HG02870 (cell line): ENCODE measurements around the gene ADAMTSL3.

ENCODE experiments used
- ATAC-seq: cut with Tn5 transposase; IDR thresholded peaks from one replicate; pipeline ENCODE4 v1.9.1; 2021; ENCODE audit warnings: mild to moderate bottlenecking, moderate library complexity; ENCODE audit not compliant: unreplicated experiment

The ADAMTSL3 gene

DNA sequence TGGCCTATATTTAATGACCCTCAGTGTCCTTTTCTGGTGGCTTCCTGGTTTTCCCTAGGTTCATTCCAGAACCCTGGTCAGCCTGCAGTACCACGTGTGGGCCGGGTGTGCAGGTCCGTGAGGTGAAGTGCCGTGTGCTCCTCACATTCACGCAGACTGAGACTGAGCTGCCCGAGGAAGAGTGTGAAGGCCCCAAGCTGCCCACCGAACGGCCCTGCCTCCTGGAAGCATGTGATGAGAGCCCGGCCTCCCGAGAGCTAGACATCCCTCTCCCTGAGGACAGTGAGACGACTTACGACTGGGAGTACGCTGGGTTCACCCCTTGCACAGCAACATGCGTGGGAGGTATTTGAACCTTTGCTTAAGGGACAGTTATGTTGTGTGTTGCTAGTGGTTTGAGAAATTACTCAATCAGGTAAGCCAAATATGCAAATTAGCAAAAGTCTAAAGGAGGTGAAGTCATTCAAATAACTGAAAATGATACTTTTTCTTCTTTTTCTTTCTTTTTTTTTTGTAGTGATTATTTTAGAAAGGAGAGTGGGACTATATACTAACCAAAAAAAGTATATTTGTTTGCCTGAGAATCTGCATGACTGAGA is 259.2 kb downstream of the ADAMTSL3 start:
- ATAC-seq = no peak

DNA sequence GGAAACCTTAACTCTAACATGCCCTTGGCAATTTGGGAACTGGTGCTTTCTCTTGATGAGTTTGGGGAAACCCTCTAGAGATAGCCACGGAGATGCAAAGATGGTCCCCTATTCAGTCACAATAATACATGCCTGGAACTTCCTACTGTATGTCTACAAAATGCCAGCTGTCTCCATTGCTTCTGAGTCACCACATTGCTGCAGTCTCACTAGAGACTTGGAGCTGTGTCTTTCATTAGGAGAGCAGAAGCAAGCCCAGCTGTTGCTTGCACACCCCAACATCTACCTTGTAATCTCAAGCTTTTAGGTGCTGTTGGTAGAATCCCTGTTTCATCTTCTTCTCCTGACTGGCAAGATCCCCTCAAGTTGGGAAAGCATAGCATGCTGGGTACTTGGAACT is 261.0 kb downstream of the ADAMTSL3 start:
- ATAC-seq = no peak

DNA sequence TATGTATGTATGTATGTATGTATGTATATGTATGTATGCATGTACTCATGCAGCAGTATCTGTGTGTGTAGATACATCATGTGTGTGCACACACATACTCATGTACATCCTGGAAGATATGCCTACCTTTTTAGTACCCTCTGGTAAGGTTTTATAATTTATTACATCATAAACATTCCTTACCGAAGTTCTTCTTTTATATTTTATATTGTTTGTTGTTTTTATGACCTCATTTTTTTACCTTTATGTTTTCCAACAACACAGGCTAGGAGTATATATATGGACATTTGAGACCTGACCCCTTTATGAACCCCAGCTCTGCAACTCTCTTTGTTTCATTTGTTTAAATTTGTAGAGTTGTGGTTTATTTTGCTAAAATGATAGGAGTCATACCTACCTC is 263.5 kb downstream of the ADAMTSL3 start:
- ATAC-seq = no peak

DNA sequence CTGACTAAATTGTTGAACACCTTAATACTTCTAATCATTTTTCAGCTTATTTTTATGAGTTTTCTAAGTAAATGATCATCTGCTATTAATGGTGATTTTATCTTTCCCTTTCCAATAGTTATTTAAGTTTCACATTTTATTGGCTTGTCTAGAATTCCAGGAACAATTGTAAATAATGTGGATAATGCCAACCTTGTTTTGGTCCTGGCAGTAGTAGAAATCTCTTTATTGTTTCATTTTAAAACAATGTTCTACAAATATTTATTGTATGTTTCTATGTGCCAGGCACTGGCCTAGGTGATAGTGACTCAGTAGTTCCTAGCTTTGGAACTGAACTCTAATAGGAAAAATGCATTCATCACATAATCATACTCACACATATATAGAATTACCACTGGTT is 264.1 kb downstream of the ADAMTSL3 start:
- no peak for ATAC-seq

DNA sequence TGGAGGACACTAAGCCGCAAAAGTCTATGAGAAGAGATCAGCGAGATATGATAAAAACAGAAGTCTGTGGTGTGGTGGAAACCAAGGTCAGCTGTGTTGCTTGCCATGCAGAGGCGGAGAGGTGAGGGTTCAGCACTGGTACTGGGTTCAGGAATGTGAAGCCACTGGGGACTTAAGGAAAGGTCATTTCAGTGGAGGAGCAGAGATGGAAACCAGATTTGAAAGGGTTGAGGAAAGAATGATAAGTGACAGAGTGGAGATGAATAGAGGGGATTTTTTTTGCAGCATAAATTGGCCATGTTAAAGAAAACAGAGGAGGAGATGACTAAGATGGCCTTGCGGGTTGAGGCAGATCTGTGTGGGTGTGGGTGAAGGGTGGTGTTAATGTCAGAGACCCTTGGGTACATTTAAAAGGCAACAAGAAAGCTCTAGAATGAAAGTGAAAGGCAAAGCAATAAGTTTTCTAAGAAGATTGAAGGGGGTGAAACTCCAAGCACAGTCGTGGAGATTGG is 265.5 kb downstream of the ADAMTSL3 start:
- ATAC-seq = peak; percentile 78

DNA sequence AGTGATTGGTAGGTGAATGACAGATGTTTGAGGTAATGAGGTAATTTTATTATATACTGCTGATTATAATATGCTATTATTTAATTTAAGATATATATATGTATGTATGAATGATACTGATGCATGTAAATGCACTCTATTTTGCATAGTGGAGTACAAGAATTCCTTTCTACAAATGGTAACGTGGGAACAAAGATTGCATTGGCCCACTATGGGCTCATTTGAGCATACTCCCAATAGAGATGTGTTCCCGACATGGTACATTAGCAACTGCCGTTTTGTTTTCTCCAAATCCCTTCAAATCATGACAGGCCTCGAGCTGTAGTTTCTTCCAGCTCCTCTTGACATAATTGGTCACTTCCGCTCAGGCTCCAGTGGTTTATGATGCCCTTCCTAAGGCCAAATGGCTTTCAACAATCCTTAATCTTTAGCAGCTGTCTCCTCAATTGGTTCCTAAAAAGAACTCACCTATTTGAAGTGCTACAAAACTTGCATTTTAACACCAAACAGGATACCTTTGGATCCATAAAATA is 266.1 kb downstream of the ADAMTSL3 start:
- no peak for ATAC-seq

DNA sequence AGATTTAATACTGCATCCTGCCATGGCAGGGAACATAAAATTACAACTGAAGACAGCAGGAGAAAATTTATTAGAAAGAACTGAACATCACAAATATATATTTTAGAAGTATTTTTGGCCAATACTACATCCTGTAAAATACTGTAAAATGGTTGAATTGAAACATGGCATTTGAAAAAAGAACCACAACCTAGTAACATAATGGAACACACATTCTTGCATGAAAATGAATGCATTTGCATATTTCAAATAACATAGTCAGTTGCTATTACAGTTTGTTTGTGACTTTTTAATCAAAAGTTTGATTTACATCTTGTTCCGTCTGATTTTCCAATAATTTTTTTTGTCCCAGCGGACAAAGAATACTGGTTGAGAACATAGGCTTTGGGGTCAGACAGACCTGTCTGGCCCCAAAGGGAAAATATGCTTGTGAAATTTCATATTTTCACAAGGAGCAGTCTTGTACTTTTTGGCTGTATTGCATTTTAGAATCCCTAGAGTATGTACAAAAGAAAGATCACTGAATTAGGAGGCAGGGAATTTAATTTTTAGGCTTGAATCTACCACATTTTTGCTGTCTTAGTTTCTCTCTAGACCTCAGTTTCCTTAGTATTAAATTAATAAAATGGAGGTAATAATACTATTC is 268.8 kb downstream of the ADAMTSL3 start:
- ATAC-seq = no peak

DNA sequence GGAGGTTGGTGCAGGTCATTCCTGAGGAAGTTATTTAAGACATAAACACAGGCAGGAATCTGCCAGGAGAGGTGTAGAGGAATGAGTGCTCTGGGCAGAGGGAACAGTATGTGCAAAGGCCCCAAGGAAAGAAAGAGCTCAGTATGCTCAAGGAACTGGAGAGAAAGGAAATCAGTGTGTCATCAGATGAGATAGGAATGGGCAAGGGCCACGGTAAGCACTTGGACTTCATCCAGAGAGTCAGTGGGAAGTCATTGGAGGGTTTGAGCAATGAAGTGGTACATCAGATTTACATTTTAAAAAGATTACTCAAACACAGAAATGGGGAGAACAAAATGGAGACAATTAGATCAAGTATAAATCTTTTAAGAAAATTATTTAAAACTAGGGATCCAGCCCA is 272.2 kb downstream of the ADAMTSL3 start:
- no peak for ATAC-seq

DNA sequence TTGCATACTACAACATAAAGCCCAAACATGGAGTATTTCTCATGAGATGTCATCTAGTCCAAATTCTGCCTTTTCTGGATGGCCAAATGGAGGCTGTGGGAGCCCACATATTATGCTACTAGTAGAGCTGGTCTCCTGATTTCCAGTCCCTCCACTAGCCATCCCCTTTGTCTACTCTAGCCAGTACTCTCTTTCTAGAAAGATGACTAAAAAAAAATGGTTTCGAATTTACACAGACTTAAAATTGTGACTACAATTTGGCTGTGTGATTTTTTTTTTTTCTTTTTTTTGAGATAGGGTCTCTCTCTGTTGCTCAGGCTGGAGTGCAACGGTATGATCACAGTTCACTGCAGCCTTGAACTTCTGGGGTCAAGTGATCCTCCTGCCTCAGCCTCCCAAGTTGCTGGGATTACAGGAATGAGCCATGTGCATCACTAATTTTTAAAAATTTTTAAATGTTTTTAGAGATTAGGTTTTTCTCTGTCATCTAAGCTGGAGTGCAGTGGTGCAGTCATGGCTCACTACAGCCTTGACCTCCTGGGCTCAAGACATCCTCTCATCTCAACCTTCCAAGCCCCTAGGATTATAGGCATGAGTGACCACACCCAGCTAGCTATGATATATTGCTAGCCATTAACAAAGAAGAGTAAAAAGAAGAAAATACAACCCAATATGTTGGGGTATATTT is 273.9 kb downstream of the ADAMTSL3 start:
- ATAC-seq = peak; percentile 46

DNA sequence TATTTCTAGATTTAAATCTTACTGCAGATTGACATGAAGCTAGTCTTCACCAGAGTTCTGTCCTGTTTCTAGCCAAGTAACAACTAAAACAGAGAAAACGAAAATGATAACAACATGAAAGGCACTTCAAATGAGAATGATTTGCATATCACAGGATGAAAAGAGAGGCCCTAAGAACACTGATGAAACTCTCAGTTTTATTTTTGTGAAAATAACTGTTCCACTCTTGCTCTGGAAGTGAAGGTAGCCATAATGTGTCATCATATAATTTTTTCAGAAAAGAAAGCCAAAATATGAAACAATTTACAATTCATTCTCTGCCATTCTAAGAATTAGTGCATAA is 274.4 kb downstream of the ADAMTSL3 start:
- ATAC-seq = peak; percentile 67

DNA sequence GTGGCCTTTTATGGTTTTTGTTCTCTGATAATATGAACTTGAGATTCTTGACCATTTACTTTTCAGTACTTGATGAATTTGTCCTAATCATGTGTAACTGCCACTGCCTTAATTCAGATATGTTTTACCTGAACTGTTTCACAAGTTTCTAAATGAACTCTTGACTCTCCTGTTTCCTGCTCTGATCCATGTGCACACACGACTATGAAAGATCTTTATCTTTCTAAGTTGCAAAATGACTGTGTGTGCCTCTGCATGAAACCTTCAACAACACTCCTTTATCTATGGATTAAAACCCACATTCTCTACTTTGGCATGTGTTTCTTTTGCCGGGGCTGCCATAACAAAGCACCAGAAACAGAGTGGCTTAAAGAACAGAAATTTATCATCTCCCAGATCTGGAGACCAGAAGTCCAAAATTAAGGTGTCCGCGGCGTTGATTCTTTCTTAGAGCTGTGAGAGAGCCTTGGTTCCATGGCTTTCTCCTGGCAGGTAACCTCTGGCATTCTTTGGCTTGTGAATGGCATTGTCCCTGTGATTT is 275.0 kb downstream of the ADAMTSL3 start:
- ATAC-seq = peak; percentile 56

DNA sequence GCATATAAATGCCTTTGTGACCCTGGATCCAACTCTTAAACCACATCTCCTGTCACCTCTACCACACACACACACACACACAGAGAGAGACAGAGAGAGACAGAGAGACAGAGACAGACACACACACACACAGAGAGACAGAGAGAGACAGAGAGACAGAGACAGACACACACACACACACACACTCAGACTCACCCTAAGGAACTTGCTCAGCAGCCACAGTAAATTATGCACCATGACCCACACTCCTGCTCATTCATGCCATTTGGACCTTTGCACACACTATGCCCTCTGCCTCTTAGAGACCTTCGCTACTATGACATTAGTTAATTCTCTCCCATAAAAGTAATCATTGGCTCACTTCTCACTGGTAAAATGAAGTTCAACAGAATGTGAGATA is 275.7 kb downstream of the ADAMTSL3 start:
- no peak for ATAC-seq

DNA sequence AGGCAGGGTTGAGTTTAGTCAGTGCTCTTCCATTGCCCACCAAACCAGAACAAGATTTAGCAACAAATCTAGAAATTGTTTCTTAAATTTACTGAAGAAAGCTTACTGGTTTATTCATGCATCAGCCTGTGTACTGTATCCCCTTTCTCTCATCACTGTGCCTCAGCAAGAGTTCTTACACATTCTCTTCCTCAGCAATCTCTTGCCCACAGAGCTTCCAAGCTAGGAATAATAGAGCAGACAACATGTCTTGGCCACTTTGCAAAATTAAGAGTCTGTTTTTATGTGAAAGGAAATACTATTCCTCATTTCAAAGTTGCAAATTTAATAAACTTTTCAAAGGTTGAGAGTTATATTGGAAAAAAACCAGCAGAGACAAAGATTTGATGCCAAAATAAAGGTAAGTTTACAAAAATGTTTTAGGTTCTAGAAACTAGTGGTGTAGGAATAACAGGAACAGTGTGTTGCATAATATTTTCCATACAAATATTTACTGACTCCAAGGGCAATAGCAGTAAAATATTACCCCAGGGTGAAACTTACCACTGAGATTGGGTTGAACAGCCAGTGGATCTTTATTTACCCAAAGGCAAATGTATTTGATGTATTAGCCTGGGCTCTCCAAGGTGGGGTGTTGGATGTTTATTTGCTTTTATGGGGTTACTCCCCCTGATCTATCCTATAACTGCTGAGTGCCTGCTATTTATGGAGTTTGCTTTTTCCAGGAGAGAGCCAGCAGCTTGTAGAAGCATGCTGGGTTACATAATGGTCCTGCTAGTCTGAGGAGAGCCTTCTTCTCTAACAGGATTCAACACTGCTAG is 276.7 kb downstream of the ADAMTSL3 start:
- ATAC-seq = no peak

DNA sequence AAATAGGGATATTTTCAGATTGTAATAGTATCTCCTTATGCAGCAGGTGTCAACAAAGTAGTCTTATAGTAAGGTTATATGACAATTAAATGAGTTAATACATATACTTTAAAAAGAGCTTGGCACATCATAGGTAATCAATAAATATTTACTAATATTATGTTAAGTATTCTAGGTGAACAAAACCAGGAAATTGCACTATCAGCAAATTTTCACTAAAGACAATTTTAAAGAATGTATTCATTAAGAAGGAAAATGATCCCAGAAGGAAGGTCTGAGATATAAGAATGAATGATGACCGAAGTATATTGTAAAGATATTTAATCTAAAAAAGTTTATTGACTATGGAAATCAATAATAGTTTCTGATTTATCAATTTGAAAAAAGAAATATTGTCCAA is 281.9 kb downstream of the ADAMTSL3 start:
- no peak for ATAC-seq

DNA sequence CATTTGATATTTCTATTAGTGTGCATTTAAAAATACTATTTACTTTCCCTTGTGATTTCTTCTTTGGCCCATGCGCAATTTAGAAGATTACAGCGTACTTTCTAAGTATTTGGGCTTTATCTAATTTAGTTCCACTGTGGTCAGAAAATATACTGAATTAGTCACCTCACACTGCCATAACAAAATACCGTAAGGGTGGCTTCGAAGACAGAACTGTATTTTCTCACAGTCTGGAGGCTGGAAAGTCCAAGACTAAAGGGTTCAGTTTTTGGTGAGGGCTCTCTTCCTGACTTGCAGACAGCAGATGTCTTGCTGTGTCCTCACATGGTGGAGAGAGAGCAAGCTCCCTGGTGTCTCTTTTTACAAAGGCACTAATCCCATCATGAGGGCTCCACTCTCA is 286.2 kb downstream of the ADAMTSL3 start:
- peak; percentile 48 for ATAC-seq

DNA sequence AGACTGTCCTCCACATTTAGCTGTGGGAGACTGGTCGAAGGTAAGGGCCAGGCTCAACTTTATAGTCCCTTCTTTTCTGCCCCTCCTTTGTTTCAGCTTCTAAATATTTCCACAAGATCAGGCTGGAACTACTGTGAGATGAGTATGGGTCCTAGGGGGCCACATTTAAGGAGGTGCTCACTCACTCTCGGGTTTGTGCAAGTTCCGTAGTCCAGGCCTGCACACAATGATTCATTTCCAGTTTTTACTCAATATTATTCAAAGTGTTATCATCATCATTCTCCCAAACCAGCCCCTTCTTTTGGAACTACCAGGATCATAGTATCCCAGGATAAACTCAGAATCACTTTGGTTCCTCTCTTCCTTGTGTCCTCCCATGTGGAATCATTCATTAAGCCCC is 289.1 kb downstream of the ADAMTSL3 start:
- no peak for ATAC-seq

DNA sequence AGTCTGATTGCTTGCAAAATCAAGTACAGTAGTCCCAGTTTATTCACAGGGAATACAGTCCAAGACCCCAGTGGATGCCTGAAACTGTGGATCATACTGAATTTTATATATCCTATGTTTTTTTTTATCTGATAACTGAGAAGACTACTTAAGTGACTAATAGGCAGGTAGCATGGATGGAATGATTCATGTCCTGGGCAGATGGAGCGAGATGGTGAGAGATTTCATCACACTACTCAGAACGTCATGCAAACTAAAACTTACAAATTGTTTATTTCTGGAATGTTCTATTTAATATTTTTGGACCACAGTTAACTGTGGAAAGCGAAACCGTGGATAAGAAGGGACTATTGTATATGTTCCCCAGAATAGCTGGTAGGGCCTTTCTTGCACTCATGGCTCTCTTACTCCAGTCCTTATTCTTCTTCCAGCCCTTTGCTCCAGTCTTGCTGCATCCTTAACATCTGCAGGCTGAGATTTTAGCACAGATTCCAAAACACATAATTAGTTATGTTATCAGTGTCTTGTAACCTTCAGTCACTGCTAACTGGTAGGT is 290.0 kb downstream of the ADAMTSL3 start:
- no peak for ATAC-seq

DNA sequence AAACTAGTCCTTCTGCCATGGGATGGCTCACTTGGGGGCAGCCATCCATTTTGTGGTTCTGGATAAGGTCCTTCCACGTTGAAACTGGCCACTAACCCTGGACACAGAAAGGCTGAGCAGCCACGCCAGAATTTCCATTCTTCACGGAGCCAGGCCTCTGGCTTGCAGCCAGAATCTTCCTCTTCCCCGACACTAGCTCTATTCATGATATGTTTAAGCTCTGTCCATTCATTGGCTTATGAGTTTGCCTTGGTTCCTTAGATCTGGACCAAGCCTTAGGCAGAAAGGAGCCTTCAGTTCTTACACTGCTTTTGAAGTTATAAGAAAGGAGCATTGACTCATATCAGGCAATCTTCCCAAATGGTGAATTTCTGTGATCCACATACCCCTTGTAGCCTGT is 293.2 kb downstream of the ADAMTSL3 start:
- ATAC-seq = no peak

DNA sequence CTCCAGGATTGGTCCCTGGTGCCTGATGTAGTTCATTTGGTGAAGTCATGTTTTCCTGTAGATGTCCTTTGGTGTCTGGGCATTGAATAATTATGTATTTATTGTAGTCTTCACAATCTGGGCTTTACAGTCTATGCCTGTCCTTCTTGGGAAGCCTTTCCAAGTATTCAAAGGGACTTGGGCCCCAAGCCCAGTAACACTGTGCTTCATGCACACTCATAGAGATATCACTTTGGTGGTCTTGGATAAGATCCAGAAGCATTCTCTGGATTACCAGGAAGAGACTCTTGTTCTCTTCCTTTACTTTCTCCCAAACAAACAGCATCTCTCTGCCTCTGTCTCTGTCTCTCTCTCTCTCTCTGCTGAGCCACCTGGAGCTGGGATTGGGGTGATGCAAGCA is 300.6 kb downstream of the ADAMTSL3 start:
- ATAC-seq = no peak

DNA sequence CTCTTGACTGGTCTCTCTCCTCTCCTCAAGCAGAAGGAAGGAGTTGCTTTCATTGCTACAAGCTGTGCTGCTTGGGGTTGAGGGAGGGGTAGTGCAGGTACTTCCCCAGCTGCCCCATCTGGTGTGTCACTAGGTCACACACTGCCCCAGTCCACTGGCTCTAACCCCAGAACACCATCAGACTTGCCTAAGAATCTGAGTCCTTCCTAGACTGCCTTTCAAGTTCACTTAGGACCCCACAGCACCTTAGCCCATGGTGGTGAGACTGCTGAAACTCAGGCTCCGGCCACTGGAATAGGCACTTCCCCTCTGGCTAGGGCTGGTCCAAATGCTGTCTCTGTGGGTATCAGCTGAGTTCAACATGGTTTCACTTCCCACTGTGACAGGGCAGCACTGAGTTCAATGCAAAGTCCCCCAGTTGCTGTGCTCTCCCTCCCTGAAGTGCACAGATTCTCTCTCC is 301.9 kb downstream of the ADAMTSL3 start:
- peak; percentile 96 for ATAC-seq

DNA sequence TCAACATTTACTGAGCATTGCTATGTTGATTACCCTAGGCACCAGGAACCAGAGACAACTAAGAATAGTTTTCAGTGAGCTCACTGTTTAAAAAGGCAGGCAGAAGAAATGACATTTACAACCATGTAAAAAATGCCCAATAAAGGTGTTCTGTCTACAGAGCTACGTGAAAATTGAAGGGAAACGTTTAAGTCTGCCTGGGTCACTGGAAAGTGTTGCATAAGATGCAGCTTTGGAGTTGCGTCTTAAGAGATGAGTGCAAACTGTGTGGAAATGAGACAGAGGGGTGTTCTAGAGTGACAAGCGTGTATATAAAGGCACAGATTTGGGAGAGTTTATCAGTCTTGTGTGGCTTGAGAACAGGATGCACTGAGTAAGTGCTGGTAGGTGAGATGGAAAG is 303.0 kb downstream of the ADAMTSL3 start:
- ATAC-seq = no peak
